OCI-LY1 (cell line): ENCODE data around the gene DMPK.

Source experiments
- H2AFZ ChIP-seq: fragments of 200-600 bp; sonication (generic), shearing (Covaris generic); 2 replicates; pipeline ENCODE4 v1.6.0; 2014; ENCODE audit warnings: antibody characterized with exemption, mild to moderate bottlenecking, low read length
- H3F3A ChIP-seq: fragments of 200-600 bp; sonication (generic), shearing (Covaris generic); 2 replicates; pipeline ENCODE4 v1.6.0; 2014; ENCODE audit warnings: mild to moderate bottlenecking, antibody characterized with exemption, low read length, moderate library complexity; ENCODE audit not compliant: insufficient read depth
- H3K27ac ChIP-seq: fragments of 200-600 bp; sonication (generic); 2 replicates; pipeline ENCODE4 v1.5.1; 2014; ENCODE audit warnings: low read length, mixed run types, mild to moderate bottlenecking, low read depth; ENCODE audit not compliant: poor library complexity, severe bottlenecking
- H3K27me3 ChIP-seq: fragments of 200-600 bp; sonication (generic); 2 replicates; pipeline ENCODE4 v1.6.0; 2014; ENCODE audit warnings: antibody characterized with exemption, mild to moderate bottlenecking, low read length, moderate library complexity; ENCODE audit not compliant: insufficient read depth
- H3K36me3 ChIP-seq: fragments of 200-600 bp; sonication (generic); 2 replicates; pipeline ENCODE4 v1.6.1; 2014; ENCODE audit warnings: mild to moderate bottlenecking, antibody characterized with exemption, low read length, moderate library complexity, mixed read lengths; ENCODE audit not compliant: insufficient read depth
- H3K4me1 ChIP-seq: fragments of 200-600 bp; sonication (generic); 2 replicates; pipeline ENCODE4 v1.5.1; 2014; ENCODE audit warnings: mild to moderate bottlenecking, low read length, moderate library complexity; ENCODE audit not compliant: insufficient read depth, severe bottlenecking
- H3K4me2 ChIP-seq: fragments of 200-600 bp; sonication (generic), shearing (Covaris generic); 2 replicates; pipeline ENCODE4 v1.6.1; 2014; ENCODE audit warnings: low read length
- H3K4me3 ChIP-seq: fragments of 200-600 bp; sonication (generic); 2 replicates; pipeline ENCODE4 v1.5.1; 2014; ENCODE audit warnings: low read length, low read depth, mild to moderate bottlenecking, mixed read lengths; ENCODE audit not compliant: poor library complexity, severe bottlenecking
- H3K79me2 ChIP-seq: fragments of 200-600 bp; shearing (Covaris generic); 2 replicates; pipeline ENCODE4 v1.6.1; 2016; ENCODE audit warnings: mixed run types, low read length, mixed read lengths; ENCODE audit not compliant: insufficient read depth
- H3K9ac ChIP-seq: fragments of 200-600 bp; sonication (generic), shearing (Covaris generic); 2 replicates; pipeline ENCODE4 v1.6.1; 2014; ENCODE audit warnings: mild to moderate bottlenecking, low read length, mixed read lengths
- H3K9me2 ChIP-seq: fragments of 200-600 bp; sonication (generic), shearing (Covaris generic); 2 replicates; pipeline ENCODE4 v1.6.1; 2014; ENCODE audit warnings: low read depth, mild to moderate bottlenecking, low read length, mixed read lengths
- H3K9me3 ChIP-seq: fragments of 200-600 bp; shearing (Covaris generic); 2 replicates; pipeline ENCODE4 v1.6.1; 2014; ENCODE audit warnings: low read length, mixed read lengths
- H4K20me1 ChIP-seq: fragments of 200-600 bp; sonication (generic), shearing (Covaris generic); 2 replicates; pipeline ENCODE4 v1.6.0; 2016; ENCODE audit warnings: mild to moderate bottlenecking, low read length; ENCODE audit not compliant: insufficient read depth
- EZH2 ChIP-seq: fragments of 200-600 bp; sonication (generic), shearing (Covaris generic); IDR thresholded peaks from 2 replicates; pipeline ENCODE4 v1.8.0; 2017; ENCODE audit warnings: borderline replicate concordance, mixed run types, mild to moderate bottlenecking, antibody characterized with exemption, low read length, moderate library complexity, mixed read lengths
- TF ChIP-seq, protein P1 (sequence below): fragments of 200-600 bp; sonication (generic), shearing (Covaris generic); IDR thresholded peaks from 2 replicates; pipeline ENCODE4 v1.5.1; 2017; ENCODE audit warnings: mild to moderate bottlenecking, antibody characterized with exemption, low read length, moderate library complexity, mixed read lengths

DMPK gene

DNA sequence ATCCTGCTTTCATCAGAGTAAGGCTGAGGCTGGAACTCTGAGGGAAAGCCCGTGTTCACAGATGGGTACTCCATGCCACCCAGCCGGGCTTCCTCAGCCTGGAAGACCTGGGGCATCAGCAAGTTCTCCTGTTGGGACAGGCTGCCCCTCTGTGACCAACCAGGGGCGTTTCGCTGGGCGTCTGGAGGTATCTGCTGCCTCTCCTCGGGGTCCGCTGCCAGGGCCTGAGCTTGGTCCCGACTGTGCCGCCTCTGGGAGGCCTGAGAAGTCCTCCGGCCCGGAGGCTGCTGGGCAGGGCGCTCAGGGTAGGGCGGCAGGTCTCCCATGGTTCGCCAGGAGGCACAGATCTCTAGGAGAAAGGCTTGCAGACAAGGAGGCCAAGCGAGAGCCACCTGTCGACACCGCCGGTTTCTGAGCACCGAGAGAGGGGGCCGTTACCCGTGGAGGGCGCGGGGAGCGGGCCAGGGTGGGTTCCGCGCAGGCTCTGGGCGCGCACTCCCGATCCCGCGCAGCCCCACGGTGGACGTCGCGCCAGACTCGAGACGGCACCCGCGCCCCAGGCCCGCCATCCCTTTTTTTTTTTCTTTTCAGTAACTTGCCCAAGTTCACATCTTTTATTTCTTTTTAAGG, 32.7 kb upstream of the DMPK start, which contains the start of gene RSPH6A:
RSPH6A (minus strand) TSS at position 458 of the 630 bp plus-strand sequence; CDS start at position 326, 132 bp downstream.
- TF ChIP-seq EZH2 = no peak
- TF ChIP-seq, protein P1, sequence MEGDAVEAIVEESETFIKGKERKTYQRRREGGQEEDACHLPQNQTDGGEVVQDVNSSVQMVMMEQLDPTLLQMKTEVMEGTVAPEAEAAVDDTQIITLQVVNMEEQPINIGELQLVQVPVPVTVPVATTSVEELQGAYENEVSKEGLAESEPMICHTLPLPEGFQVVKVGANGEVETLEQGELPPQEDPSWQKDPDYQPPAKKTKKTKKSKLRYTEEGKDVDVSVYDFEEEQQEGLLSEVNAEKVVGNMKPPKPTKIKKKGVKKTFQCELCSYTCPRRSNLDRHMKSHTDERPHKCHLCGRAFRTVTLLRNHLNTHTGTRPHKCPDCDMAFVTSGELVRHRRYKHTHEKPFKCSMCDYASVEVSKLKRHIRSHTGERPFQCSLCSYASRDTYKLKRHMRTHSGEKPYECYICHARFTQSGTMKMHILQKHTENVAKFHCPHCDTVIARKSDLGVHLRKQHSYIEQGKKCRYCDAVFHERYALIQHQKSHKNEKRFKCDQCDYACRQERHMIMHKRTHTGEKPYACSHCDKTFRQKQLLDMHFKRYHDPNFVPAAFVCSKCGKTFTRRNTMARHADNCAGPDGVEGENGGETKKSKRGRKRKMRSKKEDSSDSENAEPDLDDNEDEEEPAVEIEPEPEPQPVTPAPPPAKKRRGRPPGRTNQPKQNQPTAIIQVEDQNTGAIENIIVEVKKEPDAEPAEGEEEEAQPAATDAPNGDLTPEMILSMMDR = no peak
- no peaks in the 10 kb centered on the region for H3K9me3 ChIP-seq
- H3K27ac ChIP-seq = no peak within 1 kb of the TSS
- H3K9me2 ChIP-seq = no peaks in the 10 kb centered on the region
- no peaks in the 10 kb centered on the region for H3K79me2 ChIP-seq
- H3F3A ChIP-seq = no peaks in the 10 kb centered on the region
- no peak within 1 kb of the TSS for H3K4me3 ChIP-seq
- no peak within 1 kb of the TSS for H3K9ac ChIP-seq
- no peaks in the 10 kb centered on the region for H3K27me3 ChIP-seq
- H4K20me1 ChIP-seq = no peaks in the 10 kb centered on the region
- H3K4me1 ChIP-seq = peaks cover 10% of the 10 kb centered on the region
- peaks cover 13% of the 10 kb centered on the region for H3K36me3 ChIP-seq
- H2AFZ ChIP-seq = no peak within 1 kb of the TSS
- no peak within 1 kb of the TSS for H3K4me2 ChIP-seq

DNA sequence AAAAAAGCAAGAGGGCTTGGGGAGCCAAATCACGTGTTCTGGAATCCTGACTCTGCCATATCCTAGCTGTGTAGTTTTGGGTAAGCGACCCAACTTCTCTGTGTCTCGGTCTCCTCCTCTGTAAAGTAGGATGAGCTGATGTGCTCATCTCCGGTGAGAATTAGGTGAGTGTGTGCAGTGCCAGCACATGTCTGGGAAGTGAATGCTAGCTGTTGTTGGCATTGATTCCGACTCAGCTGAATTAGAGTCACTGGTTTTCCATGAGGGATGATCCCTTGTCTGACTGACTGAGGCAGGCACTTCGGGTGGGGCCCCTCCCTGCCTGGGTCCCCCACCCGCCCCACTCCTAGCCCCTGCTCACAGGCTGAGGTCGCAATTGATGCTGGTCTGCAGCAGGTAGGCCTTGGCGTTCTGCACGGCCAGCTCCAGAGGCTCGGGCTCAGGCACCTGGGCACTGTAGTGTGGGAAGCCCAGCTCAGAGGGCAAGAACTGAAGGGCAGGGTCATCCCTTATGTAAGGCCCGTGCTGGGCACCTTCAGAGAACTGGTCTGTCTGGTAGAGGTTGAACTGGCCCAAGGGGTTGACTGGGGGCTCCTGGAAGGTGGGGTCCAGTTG, 32.0 kb upstream of the DMPK start:
- Histone ChIP-seq H3K27ac (no peak overlapping the region), H3K27me3 (no peaks in the 10 kb centered on the region), H3K36me3 (peaks cover 9% of the 10 kb centered on the region), H4K20me1 (no peaks in the 10 kb centered on the region), H3F3A (no peaks in the 10 kb centered on the region), H3K9me2 (no peaks in the 10 kb centered on the region), H3K79me2 (no peaks in the 10 kb centered on the region), H3K4me1 (peaks cover 16% of the 10 kb centered on the region), H3K4me2 (no peak overlapping the region), H3K4me3 (no peak overlapping the region), H2AFZ (no peak overlapping the region), H3K9ac (no peak overlapping the region), H3K9me3 (no peaks in the 10 kb centered on the region)
- TF ChIP-seq EZH2 = no peak
- TF ChIP-seq, protein P1 = no peak

DNA sequence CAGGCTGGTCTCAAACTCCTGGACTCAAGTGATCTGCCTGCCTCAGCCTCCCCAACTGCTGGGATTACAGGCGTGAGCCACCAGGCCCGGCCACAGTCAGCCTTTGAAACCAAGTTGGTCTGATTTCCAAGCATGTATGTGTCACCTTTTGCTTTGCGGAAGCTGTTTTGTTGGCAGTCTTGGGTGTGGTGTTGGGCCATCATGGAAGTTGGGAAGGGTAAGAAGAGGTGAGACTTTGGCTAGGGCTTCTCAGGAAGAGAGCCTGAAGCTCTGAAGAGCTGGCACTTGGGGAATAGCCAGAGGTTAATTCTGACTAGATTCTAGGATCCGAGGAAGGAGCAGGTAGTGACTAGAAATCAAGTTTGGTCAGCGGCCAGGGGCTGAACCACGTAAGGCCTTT, 30.0 kb upstream of the DMPK start:
- Histone ChIP-seq H3K27me3 (no peaks in the 10 kb centered on the region), H3K9me2 (no peaks in the 10 kb centered on the region), H3K9ac (no peak overlapping the region), H3K4me3 (no peak overlapping the region), H3K36me3 (peaks cover 8% of the 10 kb centered on the region), H3K4me1 (peaks cover 13% of the 10 kb centered on the region), H2AFZ (no peak overlapping the region), H3K9me3 (no peaks in the 10 kb centered on the region), H3K79me2 (no peaks in the 10 kb centered on the region), H3F3A (no peaks in the 10 kb centered on the region; the same call in 1 of the 2 replicates), H3K4me2 (no peak overlapping the region), H4K20me1 (no peaks in the 10 kb centered on the region), H3K27ac (no peak overlapping the region)
- TF ChIP-seq, protein P1 = no peak
- no peak for TF ChIP-seq EZH2
